ENCODE data around the gene DQX1.
"Not testable (repeated sequence)": the region's sequence is repeated elsewhere in the genome, so short reads cannot be mapped to it uniquely, and the experiment has no call there.

DQX1 gene

GRCh38 chr2:74525717-74526648, at the start of gene DQX1:
Gene DQX1 (minus strand): TSS chr2:74526231. CDS start chr2:74525729, 502 bp downstream.
- DNase-seq (ENCODE audit: low read depth in 2 of 2): no peak

- no peak for DNase-seq (ENCODE audit: low read depth in 2 of 2)
Observed at GRCh38 chr2:74575320-74575719, 49.3 kb upstream of the DQX1 start.

GRCh38 chr2:74573747-74574562, 47.9 kb upstream of the DQX1 start:
- DNase-seq (ENCODE audit: low read depth in 2 of 2): no peak

GRCh38 chr2:74572178-74572925, 46.3 kb upstream of the DQX1 start:
- DNase-seq (ENCODE audit: low read depth in 2 of 2): no peak

- no peak for DNase-seq (ENCODE audit: low read depth in 2 of 2)
Observed at GRCh38 chr2:74571058-74571457, 45.0 kb upstream of the DQX1 start.

GRCh38 chr2:74569686-74570085, 43.7 kb upstream of the DQX1 start:
- no peak for DNase-seq (ENCODE audit: low read depth in 2 of 2)

- DNase-seq (ENCODE audit: low read depth in 2 of 2): no peak
Observed at GRCh38 chr2:74567881-74568280, 41.9 kb upstream of the DQX1 start.

- DNase-seq (ENCODE audit: low read depth in 2 of 2): no peak
Observed at GRCh38 chr2:74566754-74567085, 40.7 kb upstream of the DQX1 start.

GRCh38 chr2:74566076-74566753, 40.2 kb upstream of the DQX1 start:
- no peak for DNase-seq (ENCODE audit: low read depth in 2 of 2)

GRCh38 chr2:74564222-74564621, 38.2 kb upstream of the DQX1 start:
- DNase-seq (ENCODE audit: low read depth in 2 of 2): no peak

GRCh38 chr2:74562126-74562775, 36.2 kb upstream of the DQX1 start:
- DNase-seq (ENCODE audit: low read depth in 2 of 2): no peak

- DNase-seq (ENCODE audit: low read depth in 2 of 2): not testable (repeated sequence)
Observed at GRCh38 chr2:74561022-74561421, 35.0 kb upstream of the DQX1 start.

- no peak for DNase-seq (ENCODE audit: low read depth in 2 of 2)
Observed at GRCh38 chr2:74560591-74560990, 34.6 kb upstream of the DQX1 start.

- no peak for DNase-seq (ENCODE audit: low read depth in 2 of 2)
Observed at GRCh38 chr2:74559912-74560311, 33.9 kb upstream of the DQX1 start.

GRCh38 chr2:74558284-74559230, 32.5 kb upstream of the DQX1 start:
- no peak for DNase-seq (ENCODE audit: low read depth in 2 of 2)

- DNase-seq (ENCODE audit: low read depth in 2 of 2): no peak
Observed at GRCh38 chr2:74556831-74557370, 30.9 kb upstream of the DQX1 start.

- DNase-seq (ENCODE audit: low read depth in 2 of 2): no peak
Observed at GRCh38 chr2:74556159-74556558, 30.1 kb upstream of the DQX1 start.

- DNase-seq (ENCODE audit: low read depth in 2 of 2): no peak
Observed at GRCh38 chr2:74555610-74556103, 29.6 kb upstream of the DQX1 start.

- DNase-seq (ENCODE audit: low read depth in 2 of 2): peak in 1 of 2 donors; percentile 12
Observed at GRCh38 chr2:74554820-74555531, 28.9 kb upstream of the DQX1 start.
